NCI-H2029 treated with DMSO at 0.1 percent for 48 hours (cell line): ENCODE results near the gene OR6X1.

Experiments used
- DNase-seq: peaks from one replicate; lab custom pipeline; 2025; lab: John Stamatoyannopoulos, UW

OR6X1 gene, protein sequence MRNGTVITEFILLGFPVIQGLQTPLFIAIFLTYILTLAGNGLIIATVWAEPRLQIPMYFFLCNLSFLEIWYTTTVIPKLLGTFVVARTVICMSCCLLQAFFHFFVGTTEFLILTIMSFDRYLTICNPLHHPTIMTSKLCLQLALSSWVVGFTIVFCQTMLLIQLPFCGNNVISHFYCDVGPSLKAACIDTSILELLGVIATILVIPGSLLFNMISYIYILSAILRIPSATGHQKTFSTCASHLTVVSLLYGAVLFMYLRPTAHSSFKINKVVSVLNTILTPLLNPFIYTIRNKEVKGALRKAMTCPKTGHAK

DNA sequence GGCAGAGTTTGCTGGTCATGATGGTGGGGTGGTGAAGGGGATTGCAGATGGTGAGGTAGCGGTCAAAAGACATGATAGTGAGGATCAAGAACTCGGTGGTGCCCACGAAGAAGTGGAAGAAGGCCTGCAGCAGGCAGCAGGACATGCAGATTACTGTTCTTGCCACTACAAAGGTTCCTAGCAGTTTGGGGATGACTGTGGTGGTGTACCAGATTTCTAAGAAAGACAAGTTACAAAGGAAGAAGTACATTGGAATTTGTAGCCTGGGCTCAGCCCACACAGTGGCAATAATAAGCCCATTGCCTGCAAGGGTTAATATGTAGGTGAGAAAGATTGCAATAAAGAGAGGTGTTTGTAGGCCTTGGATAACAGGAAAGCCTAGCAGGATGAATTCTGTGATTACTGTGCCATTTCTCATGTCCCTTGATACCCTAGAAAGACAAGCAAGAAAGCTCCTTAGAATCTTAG is at the start of gene OR6X1:
Gene OR6X1 (minus strand): TSS at position 418 of the 468 bp plus-strand sequence. CDS start 0 bp downstream, at position 418.
- DNase-seq, result no peak

DNA sequence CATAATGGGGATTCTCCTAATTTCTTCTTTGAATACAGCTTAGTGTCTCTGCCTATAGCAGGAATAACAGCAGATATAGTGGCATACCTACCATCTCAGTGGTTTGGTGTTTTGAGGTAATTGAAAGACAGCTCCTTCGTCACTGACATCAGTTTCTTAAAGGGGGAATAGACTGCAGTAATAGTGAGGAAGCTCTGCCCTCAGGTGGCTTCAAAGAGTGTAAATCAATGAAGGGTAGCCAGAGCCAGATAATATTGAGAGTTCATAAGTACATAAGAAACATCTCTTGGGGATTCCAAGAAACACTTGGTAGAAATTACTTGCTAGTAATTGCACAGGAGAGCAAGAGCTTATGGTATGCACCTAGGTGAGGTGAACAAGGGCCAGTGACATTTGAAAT is 47.4 kb upstream of the OR6X1 start:
- DNase-seq, result no peak

DNA sequence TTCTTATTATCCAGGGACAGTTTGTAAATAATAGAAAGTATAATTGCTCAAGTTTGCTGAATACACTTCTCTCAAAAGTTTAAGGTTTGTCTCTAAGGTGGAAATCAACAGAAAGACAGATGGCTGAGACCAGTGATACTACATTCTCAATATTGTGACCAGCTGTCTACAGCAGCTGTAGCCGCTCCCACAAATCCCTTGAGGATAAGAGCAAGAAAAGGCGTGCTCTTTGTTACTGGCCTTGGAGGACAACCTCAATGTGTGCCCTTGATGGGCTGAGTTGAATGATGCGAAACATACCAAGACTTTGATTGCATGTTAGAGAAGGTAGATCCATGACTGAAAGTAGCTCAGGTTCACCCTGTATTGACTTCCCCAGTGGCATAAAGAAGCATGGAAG is 45.7 kb upstream of the OR6X1 start:
- DNase-seq, result no peak

DNA sequence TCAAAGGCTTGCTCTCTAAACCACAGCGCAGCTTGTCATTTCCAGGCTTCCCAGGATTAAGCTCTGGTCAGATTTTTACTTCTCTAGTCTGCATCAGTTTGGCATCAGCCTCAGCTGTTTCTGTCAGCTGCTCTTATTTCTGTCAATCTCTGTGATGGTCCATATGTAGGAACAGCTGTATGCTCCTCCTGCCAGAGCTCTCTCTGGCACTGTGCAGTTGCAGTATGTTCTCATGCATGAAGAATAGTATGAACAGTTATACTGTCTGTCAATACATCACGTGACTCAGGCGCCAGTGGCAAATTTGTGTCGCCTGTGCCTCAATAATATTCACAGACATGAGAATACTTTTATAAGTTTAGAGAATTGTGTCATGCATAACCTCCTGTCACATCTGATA is 45.1 kb upstream of the OR6X1 start:
- no peak for DNase-seq

DNA sequence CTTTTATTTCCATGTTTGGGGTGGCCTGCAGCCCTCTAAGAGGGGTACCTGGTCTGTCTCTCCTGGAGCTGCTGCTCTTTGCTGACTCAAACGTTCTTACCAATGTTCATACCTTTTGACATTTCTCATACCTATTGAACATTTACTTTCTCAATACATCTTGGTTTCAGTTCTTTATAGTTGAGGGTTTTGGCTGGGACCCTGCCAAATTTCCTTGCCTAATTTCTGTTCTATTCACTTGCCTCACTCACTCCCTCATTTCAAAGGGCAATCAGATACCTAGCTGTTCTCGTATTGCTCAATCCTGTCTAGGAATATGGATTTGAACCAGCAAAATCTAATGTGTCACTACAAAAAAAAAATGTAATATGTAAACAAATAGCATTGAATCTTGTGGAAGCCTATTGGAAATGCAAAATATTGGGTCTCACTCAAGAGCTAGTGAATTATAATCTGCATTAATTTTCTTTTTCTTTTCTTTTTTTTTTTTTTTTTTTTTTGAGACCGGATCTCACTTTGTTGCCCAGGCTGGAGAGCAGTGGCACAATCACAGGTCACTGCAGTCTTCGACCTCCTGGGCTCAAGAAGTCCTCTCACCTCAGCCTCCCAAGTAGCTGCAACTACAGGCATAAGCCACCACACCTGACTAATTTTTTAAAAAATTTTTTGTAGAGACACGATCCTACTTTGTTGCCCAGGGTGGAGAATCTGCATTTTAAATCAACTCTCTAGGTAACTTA is 44.4 kb upstream of the OR6X1 start:
- DNase-seq, result no peak

DNA sequence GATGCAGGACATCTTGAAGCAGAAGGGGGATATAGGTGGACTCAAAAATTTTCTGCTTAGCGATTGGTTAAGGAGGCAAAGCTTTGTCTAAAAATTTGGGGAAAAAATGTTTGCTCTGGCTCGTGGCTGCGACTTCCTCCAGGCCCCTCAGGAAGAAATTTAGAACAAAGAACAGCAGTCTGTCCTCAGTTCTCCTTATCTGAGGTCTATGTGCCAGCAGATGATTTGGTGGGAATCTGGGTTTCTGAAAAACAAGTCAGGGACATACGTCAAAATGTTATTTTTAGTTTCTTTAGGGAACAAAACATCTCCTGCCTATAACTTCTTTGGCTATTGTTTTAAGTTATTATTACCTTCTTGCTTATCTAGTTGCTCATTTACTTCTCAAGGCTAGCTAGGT is 43.8 kb upstream of the OR6X1 start:
- no peak for DNase-seq

DNA sequence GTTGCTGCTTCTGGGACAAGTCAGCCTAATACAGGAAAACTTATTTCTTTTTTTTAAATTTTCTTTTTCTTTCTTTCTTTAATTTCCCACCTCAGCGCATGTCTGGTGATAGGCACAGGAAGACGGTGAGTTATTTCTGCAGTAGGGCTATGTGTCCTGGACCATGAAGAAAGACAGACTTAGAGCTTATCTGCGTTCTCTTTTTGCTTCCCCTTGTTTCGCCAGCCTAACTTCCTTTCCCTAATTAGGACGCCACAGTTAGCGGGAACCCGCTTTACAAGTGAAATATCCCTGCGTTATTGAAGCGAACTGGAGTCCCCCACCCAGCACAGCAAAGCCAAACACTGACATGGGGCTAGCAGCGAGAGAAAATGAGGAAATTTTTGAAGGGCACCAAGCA is 43.2 kb upstream of the OR6X1 start:
- DNase-seq, result no peak

DNA sequence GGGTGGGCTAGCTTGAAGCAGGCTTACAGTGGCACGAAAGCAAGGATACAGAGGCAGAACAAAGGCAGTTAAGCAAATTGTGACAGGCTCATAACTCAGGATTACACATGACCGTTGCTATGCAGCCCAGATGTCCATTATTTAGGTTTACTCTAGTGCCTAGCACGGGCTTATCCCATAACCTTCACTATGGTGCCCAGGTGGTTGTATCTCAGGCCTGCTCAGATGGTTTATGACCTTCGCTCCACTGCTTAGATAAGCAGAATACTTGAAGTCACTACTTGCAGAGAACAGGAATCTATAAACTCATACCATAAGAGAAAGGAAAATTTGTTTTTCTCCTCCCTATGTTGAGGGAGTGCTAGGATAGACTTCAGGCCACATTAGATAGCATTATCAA is 42.8 kb upstream of the OR6X1 start:
- peak; percentile 19 for DNase-seq

DNA sequence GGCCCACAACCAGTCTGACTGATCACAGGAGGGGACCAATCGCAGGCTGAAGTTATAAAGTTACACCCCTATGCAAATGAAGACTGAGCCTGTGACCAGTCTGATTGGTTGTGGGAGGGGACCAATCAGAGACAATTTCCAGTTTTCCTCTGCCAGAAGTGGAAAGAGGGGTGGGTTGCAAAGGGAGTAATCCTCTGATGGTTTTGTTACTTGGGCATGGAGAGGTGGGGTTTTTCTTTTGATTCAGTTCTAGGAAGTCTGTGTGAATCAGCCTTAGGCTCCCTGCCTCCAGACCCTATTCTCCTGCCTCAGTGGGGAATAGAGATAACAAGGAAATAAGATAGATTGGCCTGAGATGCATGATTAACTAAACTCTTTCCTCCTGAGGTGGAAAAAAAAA is 41.9 kb upstream of the OR6X1 start:
- no peak for DNase-seq

DNA sequence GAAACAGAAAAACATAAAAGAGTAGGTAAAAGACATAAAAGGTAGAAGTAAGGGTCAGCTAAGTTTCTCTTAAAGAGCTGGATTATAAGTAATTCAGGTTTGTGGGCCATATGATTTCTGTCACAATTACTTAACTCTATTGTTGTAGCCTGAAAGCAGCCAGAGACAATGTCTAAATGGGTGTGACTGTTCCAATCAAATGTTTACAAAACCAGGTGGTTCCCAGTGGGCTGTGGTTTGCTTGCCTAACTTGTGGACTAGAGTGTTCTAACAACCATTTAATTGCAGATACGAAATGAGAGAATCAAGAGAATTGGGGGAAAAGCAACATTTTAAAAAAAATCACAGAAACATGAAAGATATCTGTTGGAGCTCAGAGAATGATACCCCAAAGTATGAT is 29.2 kb upstream of the OR6X1 start:
- DNase-seq, result no peak

DNA sequence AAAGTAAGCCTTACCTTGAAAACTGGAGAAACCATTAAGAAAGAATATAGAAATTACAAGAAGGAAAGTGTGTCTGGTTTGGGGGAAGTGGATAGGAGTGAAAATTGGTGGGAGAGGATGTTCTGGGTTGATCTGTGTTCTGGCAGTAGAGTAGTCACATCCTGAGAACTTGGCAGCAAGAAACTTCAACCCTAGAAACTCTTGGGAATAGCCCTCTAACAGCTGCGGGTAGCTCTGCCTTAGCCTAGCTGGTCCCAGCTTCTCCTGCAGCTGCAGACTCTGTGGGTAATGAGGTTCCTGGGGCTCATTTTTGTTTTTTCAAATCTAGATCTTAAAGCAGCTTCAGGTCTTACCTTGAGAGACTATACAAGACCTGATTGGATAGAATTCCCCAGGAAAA is 24.2 kb upstream of the OR6X1 start:
- no peak for DNase-seq

DNA sequence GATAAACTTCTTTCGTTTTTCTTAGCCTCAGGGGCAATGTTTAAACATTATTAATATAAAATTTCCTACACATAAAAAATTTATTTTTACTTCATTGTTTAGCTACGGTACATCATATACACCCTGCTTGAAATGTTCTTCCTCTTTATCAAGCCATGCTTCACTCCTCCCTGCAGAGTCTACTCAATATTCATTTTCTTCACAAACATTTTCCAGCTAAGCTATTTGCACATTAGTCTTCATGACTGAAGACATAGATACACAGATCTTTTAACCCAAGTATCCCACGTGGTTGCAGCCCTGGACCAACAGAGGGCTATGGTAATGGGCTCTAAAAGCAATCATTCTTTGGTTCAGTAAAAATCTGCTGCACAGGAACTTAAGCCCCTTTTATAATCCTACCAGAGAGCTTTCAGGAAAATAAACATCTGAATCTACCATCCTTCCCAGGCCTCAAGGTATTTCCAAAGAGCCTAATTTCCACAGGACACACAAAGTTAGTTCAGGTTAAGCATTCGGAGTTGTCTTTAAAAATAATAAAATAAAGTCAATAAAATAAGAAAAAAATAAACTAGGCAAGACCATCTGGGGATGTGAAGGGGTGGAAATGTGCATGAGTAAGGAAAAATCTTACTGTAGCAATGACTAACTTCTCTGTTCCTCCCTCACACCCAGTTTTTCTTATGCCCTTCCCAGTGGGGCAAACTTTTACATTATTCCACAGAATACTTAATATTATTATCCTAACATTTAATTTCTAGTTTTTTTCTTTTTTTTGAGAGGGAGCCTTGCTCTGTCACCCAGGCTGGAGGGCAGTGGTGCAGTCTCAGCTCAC is 21.6 kb upstream of the OR6X1 start:
- no peak for DNase-seq

DNA sequence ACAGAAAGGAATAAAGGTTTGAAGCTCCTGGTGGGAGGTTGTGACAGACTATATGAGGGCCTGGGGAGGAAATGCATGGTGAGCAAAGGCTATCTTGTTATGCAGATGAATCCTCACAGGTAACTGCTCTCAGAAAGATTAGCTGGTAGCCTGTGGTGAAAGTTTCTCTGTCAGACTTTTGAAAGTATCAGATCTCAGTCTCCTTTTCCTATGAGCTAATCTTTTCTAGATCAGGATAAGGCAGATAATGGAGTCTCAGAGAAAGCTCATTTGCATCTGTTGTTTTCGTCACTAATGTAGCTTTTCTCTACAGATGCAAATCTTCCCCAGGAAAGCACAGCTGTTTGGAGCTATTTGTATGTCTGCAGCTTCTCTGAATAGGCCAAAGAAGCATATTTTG is 21.0 kb upstream of the OR6X1 start:
- DNase-seq, result no peak

DNA sequence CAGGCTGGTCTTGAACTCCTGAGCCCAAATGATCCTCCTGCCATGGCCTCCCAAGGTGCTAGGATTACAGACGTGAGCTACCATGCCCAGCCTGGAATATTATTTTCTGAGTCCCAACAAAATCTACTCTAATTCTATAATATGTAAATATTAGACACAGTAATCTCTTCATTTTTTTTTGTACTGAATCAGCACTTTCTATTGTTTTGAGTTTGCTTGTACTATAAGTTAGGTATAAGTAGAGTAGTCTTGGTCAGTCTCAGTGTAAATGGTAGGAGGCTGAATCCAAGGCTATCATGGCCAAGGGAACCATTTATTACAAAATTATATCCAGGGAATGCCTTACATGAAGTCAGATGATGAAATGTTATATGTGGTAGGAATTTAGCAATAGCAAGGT is 19.6 kb upstream of the OR6X1 start:
- no peak for DNase-seq

DNA sequence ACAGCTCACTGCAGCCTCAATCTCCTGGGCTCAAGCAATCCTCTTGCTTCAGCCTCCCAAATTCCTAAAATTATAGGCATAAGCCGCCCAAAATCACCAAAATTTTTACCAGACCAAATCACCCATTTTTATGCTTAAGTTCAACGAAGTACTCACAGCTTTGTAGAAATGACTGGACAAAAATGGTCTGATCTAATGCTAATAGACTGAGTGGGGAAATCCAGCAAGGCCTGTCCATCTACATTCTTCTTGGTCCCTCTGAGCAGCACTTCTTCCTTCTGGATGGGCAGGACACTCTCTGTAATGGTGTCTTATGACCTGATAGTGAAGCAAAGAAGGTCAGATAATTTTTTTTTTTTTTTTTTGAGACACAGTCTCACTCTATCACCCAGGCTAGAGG is 18.7 kb upstream of the OR6X1 start:
- no peak for DNase-seq

DNA sequence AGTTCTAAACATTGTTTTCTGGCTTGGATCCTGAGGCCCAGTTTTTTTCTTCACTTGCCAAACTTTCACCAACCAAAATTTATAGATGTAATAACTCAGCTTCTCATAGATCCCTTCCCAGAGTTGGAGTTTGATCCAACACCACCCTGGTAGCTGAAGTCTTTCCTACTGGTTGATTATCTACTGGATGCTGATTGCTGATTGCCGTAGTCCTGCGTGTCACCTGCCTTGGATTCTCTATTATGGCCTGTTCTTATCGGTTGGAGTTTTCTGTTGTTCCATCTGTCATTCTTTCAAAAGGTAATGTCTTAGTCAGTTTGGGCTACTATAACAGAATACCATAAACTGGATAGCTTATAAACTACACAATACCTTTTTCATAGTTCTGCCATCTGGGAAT is 17.3 kb upstream of the OR6X1 start:
- no peak for DNase-seq

DNA sequence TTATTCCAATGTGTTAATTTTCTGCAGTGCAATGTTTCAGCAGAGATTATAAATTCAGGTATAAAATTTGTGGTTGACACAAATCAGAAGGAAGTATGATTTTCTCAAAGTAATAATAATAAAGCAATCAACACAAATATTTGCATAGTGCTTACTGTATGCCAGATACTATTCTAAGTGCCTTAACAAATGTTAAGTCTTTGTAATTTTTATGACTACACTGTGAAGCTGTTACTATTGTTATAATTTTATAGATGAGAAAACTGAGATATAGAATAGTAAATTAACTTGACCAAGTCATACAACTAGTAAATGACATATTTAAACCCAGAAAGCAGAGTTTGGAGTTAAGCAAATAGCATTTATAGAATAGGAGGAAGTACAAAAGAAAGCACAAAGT is 16.4 kb upstream of the OR6X1 start:
- DNase-seq, result no peak

DNA sequence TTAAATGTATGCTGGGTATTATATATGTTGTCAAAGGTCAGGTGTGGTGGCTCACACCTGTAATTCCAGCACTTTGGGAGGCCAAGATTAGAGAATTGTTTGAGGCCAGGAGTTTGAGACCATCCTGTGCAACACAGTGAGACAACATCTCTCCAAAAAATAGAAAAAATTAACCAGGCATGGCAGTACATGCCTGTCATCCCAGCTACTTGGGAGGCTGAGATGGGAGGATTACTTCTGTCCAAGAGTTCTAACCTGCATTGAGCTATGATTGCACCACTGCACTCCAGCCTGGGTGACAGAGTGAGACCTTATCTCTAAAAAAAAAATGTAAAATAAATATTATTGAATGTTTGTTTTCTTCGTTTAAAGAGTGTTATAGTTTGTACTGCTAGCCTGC is 11.3 kb upstream of the OR6X1 start:
- DNase-seq, result no peak

DNA sequence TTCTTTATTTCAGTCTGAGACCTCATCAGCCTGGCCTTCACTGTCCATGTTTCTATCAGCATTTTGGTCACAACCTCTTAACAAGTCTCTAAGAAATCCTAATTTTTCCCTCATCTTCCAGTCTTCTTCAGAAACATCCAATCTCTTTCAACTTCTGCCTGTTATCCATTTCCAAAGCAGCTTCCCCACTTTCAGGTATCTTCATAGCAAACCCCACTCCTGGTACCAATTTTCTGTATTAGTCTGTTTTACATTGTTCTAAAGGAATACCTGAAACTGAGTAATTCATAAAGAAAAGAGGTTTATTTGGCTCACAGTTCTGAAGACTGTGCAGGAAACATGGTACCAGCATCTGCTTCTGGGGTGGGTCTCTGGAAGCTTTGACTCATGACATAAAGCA is 8.1 kb upstream of the OR6X1 start:
- DNase-seq, result no peak

DNA sequence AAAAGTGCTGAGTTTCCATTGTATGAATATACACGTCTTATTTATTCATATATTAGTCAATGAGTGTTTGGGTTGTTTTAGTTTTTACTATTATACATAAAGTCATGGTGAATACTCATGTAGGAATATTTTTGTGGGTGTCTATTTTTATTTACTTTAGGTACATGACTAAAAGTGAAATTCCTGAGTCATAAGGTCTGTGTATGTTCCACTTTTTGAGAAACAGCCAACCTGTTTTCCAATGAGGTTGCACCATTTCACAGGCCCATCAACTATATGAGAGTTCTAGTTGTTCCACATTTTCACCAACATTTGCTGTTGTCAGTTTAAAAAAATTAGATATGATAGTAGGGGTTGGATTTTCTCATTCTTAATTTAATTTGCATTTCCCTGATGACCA is 6.6 kb upstream of the OR6X1 start:
- DNase-seq, result no peak

DNA sequence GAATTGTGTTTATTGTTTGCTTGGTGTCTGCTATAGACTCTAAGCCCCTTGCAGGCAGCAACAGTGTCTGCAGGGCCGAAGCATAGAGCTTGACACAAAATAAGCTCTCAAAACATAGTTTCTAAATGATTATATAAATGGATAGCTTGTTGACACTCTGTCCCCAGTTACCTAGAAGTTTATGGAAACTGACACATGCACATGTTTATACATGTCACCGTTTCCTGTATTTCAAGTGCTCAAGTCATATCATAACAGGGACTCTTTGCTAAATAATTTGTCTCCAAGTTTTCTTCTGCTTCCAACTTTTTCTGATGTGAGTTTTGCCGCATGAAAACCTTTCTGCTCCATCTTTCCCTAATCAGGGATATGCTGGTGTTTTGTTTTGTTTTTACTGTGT is 3.7 kb upstream of the OR6X1 start:
- DNase-seq, result no peak

DNA sequence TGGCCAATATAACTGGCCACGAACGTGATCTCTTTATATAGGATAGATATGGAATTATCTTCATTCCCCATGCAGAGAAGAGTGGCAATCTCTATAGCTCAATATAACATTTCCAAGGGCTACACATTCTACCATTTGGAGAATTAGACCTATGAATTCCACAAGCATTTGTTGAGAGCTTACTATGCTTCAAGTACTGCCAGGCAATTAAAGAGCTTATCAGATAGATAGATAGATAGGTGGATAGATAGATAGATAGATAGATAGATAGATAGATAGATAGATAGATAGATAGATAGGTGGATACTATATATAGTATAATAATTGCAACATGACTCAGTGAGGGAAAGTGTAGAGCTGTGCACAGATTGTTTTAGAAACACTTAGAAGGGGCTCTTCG is 1.5 kb upstream of the OR6X1 start:
- DNase-seq, result no peak

DNA sequence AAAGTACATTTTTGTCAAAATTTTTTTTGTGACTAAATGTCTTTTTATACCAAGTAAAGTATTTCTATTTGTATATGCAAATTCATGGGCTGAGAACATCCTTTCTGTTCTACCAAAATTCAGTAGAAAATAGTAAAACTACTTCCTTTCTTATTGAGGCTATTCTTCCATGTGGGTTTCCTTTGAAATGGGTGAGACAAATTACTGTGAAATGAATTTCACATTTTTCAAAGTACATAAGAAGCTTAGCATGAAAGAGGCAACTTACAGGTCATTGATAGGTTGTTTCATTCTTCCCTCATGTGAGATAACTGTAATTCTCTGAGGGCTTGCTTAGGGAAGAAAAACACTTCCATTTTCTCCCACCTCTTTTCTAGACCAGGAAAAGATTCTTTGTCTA is 1.0 kb upstream of the OR6X1 start:
- no peak for DNase-seq
